OCI-LY7 (cell line): ENCODE measurements around the gene DUSP22.

Experiments
- EZH2phosphoT487 ChIP-seq: fragments of 200-600 bp; sonication (generic); IDR thresholded peaks from 2 replicates; pipeline ENCODE4 v1.6.1; 2018; ENCODE audit warnings: low read depth, borderline replicate concordance, mild to moderate bottlenecking, mixed run types, antibody characterized with exemption, low read length, moderate library complexity, mixed read lengths
- TF ChIP-seq, protein P1 (sequence below): fragments of 200-600 bp; sonication (generic); conservative IDR thresholded peaks from 2 replicates; pipeline ENCODE4 v1.5.1; 2014; ENCODE audit warnings: mild to moderate bottlenecking, antibody characterized with exemption, low read length, moderate library complexity, mixed read lengths

GRCh38 chr6:329888-330691 is 37.8 kb downstream of the DUSP22 start:
- TF ChIP-seq, protein P1, sequence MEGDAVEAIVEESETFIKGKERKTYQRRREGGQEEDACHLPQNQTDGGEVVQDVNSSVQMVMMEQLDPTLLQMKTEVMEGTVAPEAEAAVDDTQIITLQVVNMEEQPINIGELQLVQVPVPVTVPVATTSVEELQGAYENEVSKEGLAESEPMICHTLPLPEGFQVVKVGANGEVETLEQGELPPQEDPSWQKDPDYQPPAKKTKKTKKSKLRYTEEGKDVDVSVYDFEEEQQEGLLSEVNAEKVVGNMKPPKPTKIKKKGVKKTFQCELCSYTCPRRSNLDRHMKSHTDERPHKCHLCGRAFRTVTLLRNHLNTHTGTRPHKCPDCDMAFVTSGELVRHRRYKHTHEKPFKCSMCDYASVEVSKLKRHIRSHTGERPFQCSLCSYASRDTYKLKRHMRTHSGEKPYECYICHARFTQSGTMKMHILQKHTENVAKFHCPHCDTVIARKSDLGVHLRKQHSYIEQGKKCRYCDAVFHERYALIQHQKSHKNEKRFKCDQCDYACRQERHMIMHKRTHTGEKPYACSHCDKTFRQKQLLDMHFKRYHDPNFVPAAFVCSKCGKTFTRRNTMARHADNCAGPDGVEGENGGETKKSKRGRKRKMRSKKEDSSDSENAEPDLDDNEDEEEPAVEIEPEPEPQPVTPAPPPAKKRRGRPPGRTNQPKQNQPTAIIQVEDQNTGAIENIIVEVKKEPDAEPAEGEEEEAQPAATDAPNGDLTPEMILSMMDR, result peak; percentile 53
- no peak for TF ChIP-seq EZH2phosphoT487
